NB4 (cell line): ENCODE data around the gene MRRF.

Experiments
- MAX ChIP-seq: IDR thresholded peaks from 2 replicates; pipeline ENCODE4 v1.6.1; 2011; ENCODE audit warnings: low read depth, low read length
- MYC ChIP-seq: IDR thresholded peaks from 2 replicates; pipeline ENCODE4 v1.6.1; 2011; ENCODE audit warnings: low read depth, low read length
- POLR2A ChIP-seq: IDR thresholded peaks from 2 replicates; pipeline ENCODE4 v1.6.1; 2011; ENCODE audit warnings: mild to moderate bottlenecking; ENCODE audit not compliant: insufficient read length; ENCODE audit errors: extremely low read depth
- TF ChIP-seq, protein P1 (sequence below): IDR thresholded peaks from one replicate; pipeline ENCODE4 v1.5.1; 2012; ENCODE audit warnings: low read depth, low read length

DNA sequence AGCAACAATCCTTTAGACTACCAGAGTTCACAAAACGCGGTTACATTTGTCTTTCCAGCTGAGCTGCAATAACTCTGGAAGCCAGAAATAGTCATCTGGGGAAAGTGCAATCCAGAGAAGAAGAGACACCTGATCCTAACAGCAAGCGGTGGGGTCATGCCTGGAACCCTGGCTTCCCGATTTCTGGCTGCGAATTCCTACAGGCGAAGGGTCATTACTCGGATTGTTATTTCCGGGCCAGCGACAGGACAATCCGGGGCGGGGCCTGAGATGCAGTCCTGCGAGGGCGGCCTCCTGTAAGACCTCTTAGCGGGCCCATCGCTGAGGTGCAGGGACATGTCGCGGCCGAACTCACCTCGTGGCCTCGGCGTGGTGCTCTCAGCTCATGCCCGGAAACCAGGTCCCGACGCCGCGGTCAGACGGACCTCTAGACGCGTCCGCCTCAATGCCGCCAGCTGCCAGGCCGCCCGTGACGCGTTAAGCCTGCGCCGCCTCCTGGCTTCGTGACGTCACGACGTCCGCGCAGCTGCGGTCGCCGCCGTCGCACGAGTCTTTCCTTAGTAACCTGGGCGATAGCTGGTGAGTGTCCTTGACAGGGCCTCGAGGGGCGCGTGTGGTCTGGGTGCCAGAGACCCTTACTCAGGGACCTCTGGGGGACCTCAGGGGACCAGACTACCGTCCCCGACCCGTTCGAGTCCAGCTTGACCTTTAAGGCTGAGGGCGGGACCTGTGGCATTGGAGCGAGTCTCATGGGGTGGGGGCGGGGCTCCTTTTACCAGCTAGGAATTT, at the start of gene MRRF, which contains the start of gene RBM18:
- TF ChIP-seq, protein P1, sequence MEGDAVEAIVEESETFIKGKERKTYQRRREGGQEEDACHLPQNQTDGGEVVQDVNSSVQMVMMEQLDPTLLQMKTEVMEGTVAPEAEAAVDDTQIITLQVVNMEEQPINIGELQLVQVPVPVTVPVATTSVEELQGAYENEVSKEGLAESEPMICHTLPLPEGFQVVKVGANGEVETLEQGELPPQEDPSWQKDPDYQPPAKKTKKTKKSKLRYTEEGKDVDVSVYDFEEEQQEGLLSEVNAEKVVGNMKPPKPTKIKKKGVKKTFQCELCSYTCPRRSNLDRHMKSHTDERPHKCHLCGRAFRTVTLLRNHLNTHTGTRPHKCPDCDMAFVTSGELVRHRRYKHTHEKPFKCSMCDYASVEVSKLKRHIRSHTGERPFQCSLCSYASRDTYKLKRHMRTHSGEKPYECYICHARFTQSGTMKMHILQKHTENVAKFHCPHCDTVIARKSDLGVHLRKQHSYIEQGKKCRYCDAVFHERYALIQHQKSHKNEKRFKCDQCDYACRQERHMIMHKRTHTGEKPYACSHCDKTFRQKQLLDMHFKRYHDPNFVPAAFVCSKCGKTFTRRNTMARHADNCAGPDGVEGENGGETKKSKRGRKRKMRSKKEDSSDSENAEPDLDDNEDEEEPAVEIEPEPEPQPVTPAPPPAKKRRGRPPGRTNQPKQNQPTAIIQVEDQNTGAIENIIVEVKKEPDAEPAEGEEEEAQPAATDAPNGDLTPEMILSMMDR = no peak
- TF ChIP-seq POLR2A (peak; percentile 82), MAX (peak; percentile 90), MYC (peak; percentile 98)
